Stomach (tissue), 9 donors: ENCODE results near the gene EIF4G3. TPM values are rescaled to one million over a fixed set of nuclear protein-coding genes. Genes with fewer than 3 reads are reported as not detected.

ENCODE experiments used
- DNase-seq, 2 donors: peaks; one replicate each; pipeline versions ENCODE4 v3.0.0 to v3.0.0-alpha.2; 2013 to 2019
- H3K27ac ChIP-seq, 5 donors: fragments of 200-600 bp in 4 of 5; sonication (generic) in 4 of 5; one replicate each; pipeline ENCODE4 v1.5.1; 2013 to 2019; ENCODE audit warnings: mild to moderate bottlenecking in 1 of 5, moderate library complexity in 1 of 5
- H3K27me3 ChIP-seq, 3 donors: fragments of 200-600 bp; sonication (generic); one replicate each; pipeline ENCODE4 v1.5.1; 2017 to 2019; ENCODE audit warnings: mixed run types in 1 of 3
- H3K36me3 ChIP-seq, 4 donors: fragments of 200-600 bp; sonication (generic); 1 replicate in 3 of 4; 2 replicates in 1 of 4; pipeline ENCODE4 v1.5.1; 2016 to 2019
- H3K4me1 ChIP-seq, 4 donors: fragments of 200-600 bp; sonication (generic); one replicate each; pipeline ENCODE4 v1.5.1; 2016 to 2019
- H3K4me3 ChIP-seq, 4 donors: fragments of 200-600 bp; sonication (generic) in 3 of 4; one replicate each; pipeline ENCODE4 v1.5.1; 2016 to 2019; ENCODE audit warnings: mild to moderate bottlenecking in 1 of 4
- H3K9me3 ChIP-seq, 4 donors: fragments of 200-600 bp; sonication (generic); one replicate each; pipeline ENCODE4 v1.5.1; 2016 to 2019
- CTCF ChIP-seq, 7 experiments: fragments of 450-650 bp in 4 of 7; fragments of 200-600 bp in 3 of 7; sonication (generic) in 3 of 7; IDR thresholded peaks; one replicate each; pipeline ENCODE4 v1.5.1; 2016 to 2019; ENCODE audit warnings: antibody characterized with exemption in 7 of 7, control low read depth in 2 of 7, mild to moderate bottlenecking in 1 of 7
- EP300 ChIP-seq: sonication (generic); formaldehyde crosslinking; IDR thresholded peaks from one replicate; pipeline ENCODE4 v1.6.1; 2017; ENCODE audit warnings: antibody characterized with exemption
- POLR2A ChIP-seq, 4 donors: fragments of 450-650 bp; IDR thresholded peaks; one replicate each; pipeline ENCODE4 v1.6.1; 2016; ENCODE audit warnings: antibody characterized with exemption in 4 of 4, control low read depth in 2 of 4, mild to moderate bottlenecking in 1 of 4, moderate library complexity in 1 of 4
- POLR2AphosphoS5 ChIP-seq, 3 donors: sonication (generic); formaldehyde crosslinking; IDR thresholded peaks; one replicate each; pipeline ENCODE4 v1.6.1; 2016; ENCODE audit warnings: antibody characterized with exemption in 3 of 3
- WGBS, 5 donors: extraction: QIAGEN DNeasy Blood & Tissue Kit in 3 of 5; methylation state at CpG; one replicate each; pipeline versions ENCODE4 v1.1.5 to v1.1.7; 2013 to 2018; 5-methylcytosine and 5-hydroxymethylcytosine counted together
- intact Hi-C: fragments of 100-400 bp; cut with DNase I; formaldehyde crosslinking; loops from one replicate; pipeline ENCODE4 v1.15.1; 2023; ENCODE audit warnings: low total_unique reads
- polyA plus RNA-seq, 3 donors: library from polyadenylated mRNA; stranded (reverse); fragments of 200-250 nt; gene quantifications; one replicate each; pipeline ENCODE4 v1.2.3, GENCODE V29; 2013
- total RNA-seq, 5 donors: library from RNA; depleted of rRNA; stranded (reverse); fragments of >200 nt; gene quantifications; one replicate each; pipeline versions ENCODE4 v1.1.0 to v1.2.3, GENCODE V29; 2014 to 2016
- donor health status: healthy with polysubstance abuse.
- donor health status: Bipolar disorder and iron deficiency.
- donor health status: healthy.

EIF4G3 gene
- total and polyA plus RNA-seq, 8 donors = 6.3 to 63.3 (median 44.7) TPM

- Histone ChIP-seq H3K27ac (no peak overlapping the region), H3K27me3 (no peaks in the 10 kb centered on the region), H3K4me1 (peaks cover 0 to 10% (median 0%) of the 10 kb centered on the region in 4 donors), H3K36me3 (peaks cover 0 to 27% (median 16%) of the 10 kb centered on the region in 4 donors), H3K4me3 (no peak overlapping the region), H3K9me3 (no peaks in the 10 kb centered on the region)
- intact Hi-C loops = no loop called here
- no peak for TF ChIP-seq EP300
- TF ChIP-seq POLR2A (IDR thresholded peaks at IDR 0.05) = no peak
- no peak for TF ChIP-seq POLR2AphosphoS5 (IDR thresholded peaks at IDR 0.05)
- TF ChIP-seq CTCF (IDR thresholded peaks at IDR 0.05) = no peak
- no peak for DNase-seq
- WGBS, 5 donors = 84 to 96% (median 91%) methylated on average over 9 of the region's 9 CpGs
Measured at GRCh38 chr1:20949871-20950590, 226.7 kb downstream of the EIF4G3 start.

GRCh38 chr1:20948101-20948500 is 228.6 kb downstream of the EIF4G3 start:
- 86 to 93% (median 88%) methylated on average over 6 of the region's 6 CpGs for WGBS, 5 donors
- intact Hi-C loops = no loop called here
- Histone ChIP-seq H3K36me3 (peaks cover 0 to 31% (median 12%) of the 10 kb centered on the region in 4 donors), H3K4me1 (peaks cover 0 to 10% (median 0%) of the 10 kb centered on the region in 4 donors), H3K27ac (no peak overlapping the region), H3K4me3 (no peak overlapping the region), H3K9me3 (no peaks in the 10 kb centered on the region), H3K27me3 (no peaks in the 10 kb centered on the region)
- TF ChIP-seq CTCF (IDR thresholded peaks at IDR 0.05) (no peak), POLR2A (IDR thresholded peaks at IDR 0.05) (no peak), EP300 (no peak), POLR2AphosphoS5 (IDR thresholded peaks at IDR 0.05) (no peak)
- DNase-seq = no peak

GRCh38 chr1:20947409-20947808 is 229.3 kb downstream of the EIF4G3 start:
- WGBS, 5 donors = 86 to 98% (median 88%) methylated on average over 2 of the region's 2 CpGs

DNA sequence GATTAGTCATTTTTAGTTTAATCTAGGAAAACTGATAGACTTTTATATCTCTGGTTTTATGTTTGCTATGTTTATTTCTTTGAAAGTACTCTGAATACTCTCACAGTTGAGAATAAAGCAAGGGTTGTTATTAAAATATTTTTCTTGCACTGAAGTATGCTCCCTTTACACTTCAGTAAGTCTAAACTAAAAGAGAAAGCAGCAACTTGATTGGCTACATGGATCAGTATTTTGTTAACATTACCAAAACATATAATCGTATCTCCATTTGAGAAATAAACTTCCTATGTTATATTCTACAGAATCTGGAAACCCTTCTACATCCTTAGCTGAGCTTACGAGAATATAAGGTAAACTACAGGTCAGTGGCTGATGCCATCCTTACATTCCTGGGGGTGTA is 240.1 kb downstream of the EIF4G3 start:
- peak in 1 of 2 donors; percentile 16 for DNase-seq
- H3K27me3 ChIP-seq = no peaks in the 10 kb centered on the region
- peaks cover 10 to 41% (median 20%) of the 10 kb centered on the region in 4 donors for H3K36me3 ChIP-seq
- H3K27ac ChIP-seq = no peak overlapping the region
- TF ChIP-seq CTCF (IDR thresholded peaks at IDR 0.05) = no peak
- no peak for TF ChIP-seq POLR2AphosphoS5 (IDR thresholded peaks at IDR 0.05)
- TF ChIP-seq POLR2A (IDR thresholded peaks at IDR 0.05) = no peak
- TF ChIP-seq EP300 = no peak
- no peak overlapping the region for H3K4me3 ChIP-seq
- 69 to 88% (median 82%) methylated on average over 2 of the region's 2 CpGs for WGBS, 5 donors
- no peaks in the 10 kb centered on the region for H3K4me1 ChIP-seq
- no peaks in the 10 kb centered on the region for H3K9me3 ChIP-seq
- intact Hi-C loops = no loop called here

More at GRCh38 chr1:20947409-20947808, 229.3 kb downstream of the EIF4G3 start:
- Histone ChIP-seq H3K9me3 (no peaks in the 10 kb centered on the region), H3K4me1 (peaks cover 0 to 10% (median 0%) of the 10 kb centered on the region in 4 donors), H3K27me3 (no peaks in the 10 kb centered on the region), H3K4me3 (no peak overlapping the region), H3K36me3 (peaks cover 0 to 31% (median 12%) of the 10 kb centered on the region in 4 donors), H3K27ac (no peak overlapping the region)
- no peak for TF ChIP-seq POLR2AphosphoS5 (IDR thresholded peaks at IDR 0.05)
- no peak for TF ChIP-seq POLR2A (IDR thresholded peaks at IDR 0.05)
- no peak for TF ChIP-seq EP300
- TF ChIP-seq CTCF (IDR thresholded peaks at IDR 0.05) = no peak
- no peak for DNase-seq
- intact Hi-C loops = no loop called here
